MG63 (cell line): Measurements from ENCODE around the gene WSB2. TPM values are rescaled to one million over a fixed set of nuclear protein-coding genes. Genes with fewer than 3 reads are reported as not detected.
"Not testable (repeated sequence)": the region's sequence is repeated elsewhere in the genome, so short reads cannot be mapped to it uniquely, and the experiment has no call there.

Source experiments
- DNase-seq: peaks from one replicate; pipeline ENCODE4 v3.0.0-alpha.2; 2020
- H3K27me3 ChIP-seq: fragments of 250-450 bp; sonication (Bioruptor Pico); 2 replicates; pipeline ENCODE4 v1.5.1; 2020; ENCODE audit warnings: mild to moderate bottlenecking, moderate library complexity
- H3K36me3 ChIP-seq: fragments of 250-450 bp; sonication (Bioruptor Pico); 2 replicates; pipeline ENCODE4 v1.5.1; 2020; ENCODE audit warnings: mild to moderate bottlenecking, moderate library complexity
- H3K4me3 ChIP-seq: fragments of 250-450 bp; sonication (Bioruptor Pico); 2 replicates; pipeline ENCODE4 v1.5.1; 2020; ENCODE audit warnings: mild to moderate bottlenecking, moderate library complexity
- H3K9me3 ChIP-seq: fragments of 250-450 bp; sonication (Bioruptor Pico); 2 replicates; pipeline ENCODE4 v1.5.1; 2020; ENCODE audit warnings: mild to moderate bottlenecking, moderate library complexity
- total RNA-seq: library from RNA; depleted of rRNA; stranded (reverse); fragments of >200 nt; shearing (Covaris generic); gene quantifications from 2 replicates; pipeline ENCODE4 v1.2.3, GENCODE V29; 2014; ENCODE audit warnings: low replicate concordance; rRNA removed

Gene WSB2
- total RNA-seq: 131 and 158 TPM in 2 replicates

- H3K36me3 ChIP-seq: peaks cover 9% of the 10 kb centered on the region
- peak; percentile 85 for DNase-seq
- H3K27me3 ChIP-seq: no peaks in the 10 kb centered on the region
- no peaks in the 10 kb centered on the region for H3K9me3 ChIP-seq
- peak within 1 kb of the TSS; percentile 82 for H3K4me3 ChIP-seq
Measured at GRCh38 chr12:118061011-118061872, at the start of gene WSB2. Gene WSB2, minus strand, starts transcription at chr12:118061179. Its CDS starts 131 bp downstream, at chr12:118061048.

DNA sequence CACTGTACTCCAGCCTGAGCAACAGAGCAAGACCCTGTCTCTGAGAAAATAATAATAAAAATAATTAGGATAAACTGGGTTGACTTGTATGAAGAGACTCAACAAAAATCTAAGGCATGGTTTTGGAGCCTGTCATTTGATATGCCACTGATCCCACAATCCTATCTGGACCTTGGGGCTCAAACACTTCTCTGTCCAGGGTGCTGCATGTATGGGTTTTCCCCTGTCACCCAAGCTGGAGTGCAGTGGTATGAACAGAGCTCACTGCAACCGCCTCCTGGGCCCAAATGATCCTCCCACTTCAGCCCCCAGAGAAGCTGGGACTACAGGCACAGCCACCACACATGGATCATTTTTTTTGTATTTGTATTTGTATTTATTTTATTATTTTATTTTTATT, 48.1 kb upstream of the WSB2 start:
- Histone ChIP-seq H3K36me3 (no peaks in the 10 kb centered on the region), H3K4me3 (no peak overlapping the region), H3K9me3 (no peaks in the 10 kb centered on the region), H3K27me3 (no peaks in the 10 kb centered on the region)
- no peak for DNase-seq

DNA sequence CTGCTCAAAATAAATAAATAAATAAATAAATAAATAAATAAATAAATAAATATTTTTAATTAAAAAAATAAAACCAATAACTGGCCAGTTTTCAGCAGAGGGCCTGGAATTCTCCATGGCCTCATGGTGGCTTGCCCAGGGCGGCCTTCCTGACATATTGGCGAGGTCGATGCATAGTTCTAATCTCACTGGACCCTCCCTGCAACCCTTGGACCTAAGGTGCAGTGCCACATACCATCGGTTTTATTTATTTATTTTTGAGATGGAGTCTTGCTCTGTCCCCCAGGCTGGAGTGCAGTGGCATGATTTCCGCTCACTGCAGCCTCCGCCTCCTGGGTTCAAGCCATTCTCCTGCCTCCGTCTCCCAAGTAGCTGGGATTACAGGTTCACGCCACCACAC, 46.7 kb upstream of the WSB2 start:
- H3K27me3 ChIP-seq: no peaks in the 10 kb centered on the region
- DNase-seq: no peak
- H3K36me3 ChIP-seq: no peaks in the 10 kb centered on the region
- H3K9me3 ChIP-seq: no peaks in the 10 kb centered on the region
- no peak overlapping the region for H3K4me3 ChIP-seq

- DNase-seq: no peak
- Histone ChIP-seq H3K9me3 (no peaks in the 10 kb centered on the region), H3K27me3 (no peaks in the 10 kb centered on the region), H3K36me3 (no peaks in the 10 kb centered on the region), H3K4me3 (no peak overlapping the region)
Measured at GRCh38 chr12:118107011-118107410, 46.0 kb upstream of the WSB2 start.

DNA sequence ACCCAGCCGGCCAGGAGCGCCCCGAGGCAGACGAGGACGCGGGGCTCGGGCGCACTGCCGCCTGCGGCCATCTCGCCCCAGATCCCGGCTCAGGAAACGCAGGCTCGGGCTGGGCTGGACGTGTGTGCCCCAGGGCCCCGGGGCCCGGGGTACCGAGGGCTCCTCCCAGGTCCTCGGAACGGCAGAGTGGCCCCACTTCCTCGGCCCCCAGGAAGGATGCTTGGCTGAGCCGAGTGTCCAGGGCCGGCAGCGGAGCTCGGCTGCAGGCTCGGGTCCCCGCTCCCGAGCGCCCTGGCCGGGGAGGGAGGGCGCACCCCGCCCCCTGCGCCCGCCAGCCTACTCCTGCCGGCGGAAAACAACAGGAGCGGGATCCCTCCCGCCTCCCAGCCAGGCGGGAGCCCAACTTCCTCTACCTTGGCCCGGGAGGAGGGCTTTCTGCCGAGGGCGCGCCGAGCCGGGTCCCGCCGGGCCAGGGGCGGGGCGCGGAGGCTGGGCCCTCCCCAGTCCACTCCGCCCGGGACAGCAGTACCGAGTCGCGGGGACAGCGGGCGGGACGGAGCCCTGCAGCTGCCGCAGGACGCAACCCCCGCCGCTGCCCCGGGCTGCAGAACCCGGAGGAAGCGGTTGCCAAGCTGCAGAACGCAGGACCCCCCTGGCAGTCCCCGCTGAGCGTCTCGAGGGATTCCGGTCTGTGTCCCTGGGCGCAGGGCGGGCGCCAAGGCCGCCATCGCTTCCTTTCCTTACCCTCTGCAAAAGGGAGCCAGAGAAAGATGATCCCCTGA, 42.8 kb upstream of the WSB2 start, which contains the start of gene VSIG10:
Gene VSIG10, minus strand, starts transcription at position 411 of the 782 bp plus-strand sequence. Its CDS starts 340 bp downstream, at position 71.
- Histone ChIP-seq H3K36me3 (no peaks in the 10 kb centered on the region), H3K4me3 (peak within 1 kb of the TSS; percentile 68), H3K9me3 (no peaks in the 10 kb centered on the region), H3K27me3 (no peaks in the 10 kb centered on the region)
- peak; percentile 83 for DNase-seq

- DNase-seq: no peak
- Histone ChIP-seq H3K36me3 (no peaks in the 10 kb centered on the region), H3K4me3 (peak overlapping the region; percentile 68), H3K9me3 (no peaks in the 10 kb centered on the region), H3K27me3 (no peaks in the 10 kb centered on the region)
Measured at GRCh38 chr12:118103201-118103600, 42.2 kb upstream of the WSB2 start.

DNA sequence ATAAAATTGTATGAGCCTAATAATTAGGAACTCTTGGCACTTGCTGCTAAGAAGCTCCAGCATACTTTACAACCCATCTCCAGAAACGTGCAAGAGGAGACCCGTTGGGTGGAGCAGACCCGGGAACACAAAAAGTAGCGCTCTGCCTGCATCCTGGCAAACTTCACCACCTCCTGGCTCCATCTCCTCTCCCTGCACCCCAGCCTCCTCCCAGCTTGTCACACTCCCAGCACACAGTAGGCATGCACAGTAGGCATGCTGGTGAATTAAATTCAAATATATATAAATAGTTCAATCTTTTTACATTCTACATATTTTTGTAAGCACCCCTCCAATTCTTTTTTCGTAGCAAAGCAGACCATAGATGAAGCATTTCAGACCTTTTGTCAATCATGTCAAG, 41.6 kb upstream of the WSB2 start:
- no peak for DNase-seq
- Histone ChIP-seq H3K36me3 (no peaks in the 10 kb centered on the region), H3K4me3 (peak overlapping the region; percentile 68)

DNA sequence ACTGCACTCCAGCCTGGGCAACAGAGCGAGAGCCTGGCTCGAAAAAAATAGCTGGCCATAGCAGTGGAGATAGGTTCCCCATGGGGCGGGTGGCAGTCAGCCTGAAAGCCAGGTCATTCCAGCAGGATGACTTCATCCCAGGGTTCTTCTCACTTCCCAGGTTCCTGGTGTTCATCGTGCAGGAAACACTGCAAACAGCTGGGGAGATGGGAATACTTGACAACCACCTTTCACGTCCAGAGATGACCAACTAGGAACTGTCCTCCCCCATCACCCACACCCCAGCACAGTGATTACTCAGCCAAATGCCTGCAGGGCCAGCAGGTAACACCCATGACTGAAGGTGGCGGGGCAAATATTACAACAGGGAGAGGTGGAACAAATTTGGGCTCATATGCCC, 41.1 kb upstream of the WSB2 start:
- Histone ChIP-seq H3K4me3 (no peak overlapping the region), H3K27me3 (no peaks in the 10 kb centered on the region), H3K9me3 (no peaks in the 10 kb centered on the region), H3K36me3 (no peaks in the 10 kb centered on the region)
- peak; percentile 54 for DNase-seq

More for the DNA sequence above, 41.6 kb upstream of the WSB2 start:
- Histone ChIP-seq H3K27me3 (no peaks in the 10 kb centered on the region), H3K9me3 (no peaks in the 10 kb centered on the region)

- Histone ChIP-seq H3K27me3 (no peaks in the 10 kb centered on the region), H3K36me3 (no peaks in the 10 kb centered on the region), H3K9me3 (no peaks in the 10 kb centered on the region), H3K4me3 (no peak overlapping the region)
- no peak for DNase-seq
Measured at GRCh38 chr12:118101051-118101450, 40.1 kb upstream of the WSB2 start.

DNA sequence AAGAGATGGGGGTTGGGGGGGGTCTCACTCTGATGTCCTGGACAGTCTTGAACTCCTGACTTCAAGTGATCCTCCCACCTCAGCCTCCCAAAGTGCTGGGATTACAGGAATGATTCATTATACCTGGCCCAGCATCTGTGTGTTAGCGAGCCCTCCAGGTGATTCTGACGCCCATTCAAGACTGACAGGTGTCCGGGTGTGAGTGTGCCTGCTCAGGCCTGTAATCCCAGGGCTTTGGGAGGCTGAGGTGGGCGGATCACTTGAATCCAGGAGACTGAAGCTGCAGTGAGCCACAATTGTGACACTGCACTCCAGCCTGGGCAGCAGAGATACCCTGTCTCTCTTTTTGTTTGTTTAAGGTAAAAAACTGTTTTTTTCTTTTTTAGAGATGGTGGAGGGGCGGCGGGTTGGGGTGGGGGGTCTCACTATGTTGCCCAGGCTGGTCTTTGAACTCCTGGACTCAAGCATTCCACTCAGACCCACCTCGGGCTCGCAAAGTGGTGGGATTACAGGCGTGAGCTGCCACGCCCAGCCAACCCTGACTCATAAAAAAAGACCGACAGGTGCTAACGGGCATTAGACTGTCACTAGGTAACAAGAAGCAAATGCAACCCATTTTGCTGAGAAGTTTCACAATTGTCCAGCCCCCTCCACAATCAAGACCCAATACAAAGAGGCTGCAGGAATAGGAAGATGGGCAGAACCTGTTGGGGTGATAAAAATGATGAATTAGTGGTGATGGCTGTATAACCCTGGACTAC, 38.1 kb upstream of the WSB2 start:
- Histone ChIP-seq H3K36me3 (no peaks in the 10 kb centered on the region), H3K27me3 (no peaks in the 10 kb centered on the region), H3K4me3 (no peak overlapping the region), H3K9me3 (no peaks in the 10 kb centered on the region)
- DNase-seq: no peak

DNA sequence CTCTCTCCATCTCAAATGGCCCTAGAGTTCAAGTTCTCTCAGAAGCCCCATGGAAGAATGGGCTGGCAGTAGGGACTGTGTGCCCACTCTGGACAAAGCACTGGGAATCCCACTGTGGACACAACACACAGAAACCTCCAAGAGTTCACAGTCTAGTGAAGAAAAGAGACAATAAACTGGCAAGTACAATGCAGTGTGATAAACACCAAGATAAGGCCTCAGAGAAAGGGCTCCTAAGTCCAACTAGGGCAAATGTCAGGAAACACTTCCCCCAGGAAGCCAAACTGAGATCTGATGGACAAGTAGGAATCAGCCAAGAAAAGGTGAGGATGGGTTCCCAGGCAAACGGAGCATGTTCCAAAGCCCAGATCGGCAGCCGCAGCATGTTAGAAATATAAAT, 37.4 kb upstream of the WSB2 start:
- Histone ChIP-seq H3K27me3 (no peaks in the 10 kb centered on the region), H3K9me3 (no peaks in the 10 kb centered on the region), H3K4me3 (no peak overlapping the region), H3K36me3 (no peaks in the 10 kb centered on the region)
- DNase-seq: no peak

DNA sequence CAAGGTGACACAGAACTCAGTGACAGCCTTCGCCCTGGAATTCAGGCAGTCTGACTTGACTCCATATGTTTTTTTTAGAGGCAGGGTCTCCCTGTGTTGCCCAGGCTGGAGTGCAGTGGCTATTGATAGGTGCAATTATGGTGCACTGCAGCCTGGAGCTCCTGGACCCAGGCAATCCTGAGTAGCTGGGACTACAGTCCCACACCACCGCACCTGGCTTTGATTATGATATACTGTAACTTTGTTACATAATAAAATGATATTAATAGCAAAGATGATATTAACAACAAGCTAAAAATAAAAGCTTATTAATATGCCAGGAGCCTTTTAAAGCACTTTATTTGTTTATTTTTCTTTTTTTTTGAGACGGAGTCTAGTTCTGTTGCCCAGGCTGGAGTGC, 33.1 kb upstream of the WSB2 start:
- H3K4me3 ChIP-seq: no peak overlapping the region
- no peaks in the 10 kb centered on the region for H3K27me3 ChIP-seq
- DNase-seq: no peak
- H3K9me3 ChIP-seq: no peaks in the 10 kb centered on the region
- no peaks in the 10 kb centered on the region for H3K36me3 ChIP-seq

DNA sequence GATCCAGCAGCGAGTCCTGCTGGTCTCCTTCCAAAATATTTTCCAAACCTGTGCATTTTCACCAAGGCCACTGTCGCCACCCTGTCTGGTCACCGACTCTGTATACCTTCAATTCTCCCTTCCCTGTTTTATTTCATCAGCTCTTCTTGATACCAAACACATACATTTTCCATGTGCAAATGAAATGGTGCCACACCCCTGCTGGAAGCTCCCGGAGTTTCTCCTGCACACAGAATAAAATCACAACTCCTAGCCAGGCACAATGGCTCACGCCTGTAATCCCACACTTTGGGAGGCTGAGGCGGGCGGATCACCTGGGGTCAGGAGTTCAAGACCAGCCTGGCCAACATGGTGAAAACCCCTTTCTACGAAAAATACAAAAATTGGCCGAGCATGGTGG, 28.8 kb upstream of the WSB2 start:
- Histone ChIP-seq H3K36me3 (no peaks in the 10 kb centered on the region), H3K4me3 (no peak overlapping the region), H3K27me3 (no peaks in the 10 kb centered on the region), H3K9me3 (no peaks in the 10 kb centered on the region)
- no peak for DNase-seq

DNA sequence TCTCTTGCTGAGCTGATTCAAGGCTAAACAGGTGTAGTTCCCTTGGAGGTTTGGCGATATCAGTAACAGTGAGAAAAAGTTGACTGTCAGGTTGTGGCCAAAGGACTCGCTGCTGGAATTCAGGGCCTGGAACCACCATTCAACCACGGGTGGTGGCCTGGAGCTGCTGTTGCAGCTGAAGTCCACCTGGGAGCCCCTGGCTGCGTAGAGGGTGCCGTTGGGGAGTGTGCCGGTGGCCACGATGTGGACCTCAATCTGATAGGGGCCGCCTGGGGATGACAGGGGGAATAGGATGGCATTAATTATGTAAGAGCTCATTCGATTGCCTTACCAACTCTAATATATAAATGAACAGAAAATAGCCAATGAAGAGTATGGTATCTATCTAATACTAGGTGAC, 21.2 kb upstream of the WSB2 start:
- no peaks in the 10 kb centered on the region for H3K9me3 ChIP-seq
- H3K4me3 ChIP-seq: no peak overlapping the region
- no peak for DNase-seq
- no peaks in the 10 kb centered on the region for H3K27me3 ChIP-seq
- H3K36me3 ChIP-seq: peaks cover 8% of the 10 kb centered on the region

- not testable (repeated sequence) for DNase-seq, H3K4me3 ChIP-seq, H3K36me3 ChIP-seq, H3K9me3 ChIP-seq, H3K27me3 ChIP-seq
Measured at GRCh38 chr12:118081521-118081920, 20.5 kb upstream of the WSB2 start.

DNA sequence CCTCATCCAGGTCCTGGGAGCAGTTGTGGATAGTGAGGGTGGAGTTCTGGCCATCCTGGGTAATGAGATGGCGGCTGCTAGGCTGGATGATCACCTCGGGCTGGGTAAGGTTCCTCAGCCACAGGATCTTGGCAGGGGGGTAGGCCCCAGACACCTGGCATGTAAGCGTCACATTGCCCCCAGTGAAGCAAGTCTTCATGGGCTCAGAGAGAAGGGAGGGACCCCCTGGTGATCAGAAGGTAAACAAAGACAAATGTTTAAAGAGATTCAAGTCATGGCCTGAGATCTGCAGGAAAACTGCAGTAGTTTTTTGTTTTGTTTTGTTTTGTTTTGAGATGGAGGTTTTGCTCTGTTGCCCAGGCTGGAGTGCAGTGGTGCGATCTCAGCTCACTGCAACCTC, 12.8 kb upstream of the WSB2 start:
- H3K36me3 ChIP-seq: peaks cover 8% of the 10 kb centered on the region
- DNase-seq: no peak
- H3K4me3 ChIP-seq: no peak overlapping the region
- H3K27me3 ChIP-seq: no peaks in the 10 kb centered on the region
- no peaks in the 10 kb centered on the region for H3K9me3 ChIP-seq

GRCh38 chr12:118070650-118071049, 9.7 kb upstream of the WSB2 start:
- Histone ChIP-seq H3K36me3 (no peaks in the 10 kb centered on the region), H3K4me3 (no peak overlapping the region), H3K27me3 (no peaks in the 10 kb centered on the region), H3K9me3 (no peaks in the 10 kb centered on the region)
- no peak for DNase-seq
